ENCODE results near the gene ZCWPW1. TPM values are rescaled to one million over a fixed set of nuclear protein-coding genes. Genes with fewer than 3 reads are reported as not detected.
A peak's percentile ranks its signal among the peaks of the same experiment; 100 is the strongest.

The ZCWPW1 gene
- polyA plus RNA-seq, 2 donors: 2.2 to 2.8 TPM

- H3K36me3 ChIP-seq (ENCODE audit: control insufficient read depth in 2 of 2, insufficient read depth in 2 of 2, low read length in 1 of 2): peaks cover 0 to 22% of the 10 kb centered on the region in 2 donors
- WGBS, 2 donors: 49 to 52% methylated on average over 4 of the region's 4 CpGs
- H3K4me3 ChIP-seq (ENCODE audit: low read depth in 1 of 2, low read length in 2 of 2): no peak overlapping the region
- H3K9me3 ChIP-seq (ENCODE audit: control insufficient read depth in 2 of 2, insufficient read depth in 1 of 2, low read depth in 1 of 2, low read length in 1 of 2): no peaks in the 10 kb centered on the region
- no peak overlapping the region for H3K27ac ChIP-seq (ENCODE audit: low read depth in 2 of 2, low read length in 1 of 2)
- H3K4me1 ChIP-seq (ENCODE audit: control insufficient read depth in 2 of 2, insufficient read depth in 2 of 2, low read length in 1 of 2): peaks cover 9 to 21% of the 10 kb centered on the region in 2 donors
- H3K27me3 ChIP-seq (ENCODE audit: control insufficient read depth in 1 of 2, insufficient read depth in 2 of 2, low read length in 2 of 2): no peaks in the 10 kb centered on the region
Observed at GRCh38 chr7:100471021-100471420, 42.5 kb upstream of the ZCWPW1 start.

DNA sequence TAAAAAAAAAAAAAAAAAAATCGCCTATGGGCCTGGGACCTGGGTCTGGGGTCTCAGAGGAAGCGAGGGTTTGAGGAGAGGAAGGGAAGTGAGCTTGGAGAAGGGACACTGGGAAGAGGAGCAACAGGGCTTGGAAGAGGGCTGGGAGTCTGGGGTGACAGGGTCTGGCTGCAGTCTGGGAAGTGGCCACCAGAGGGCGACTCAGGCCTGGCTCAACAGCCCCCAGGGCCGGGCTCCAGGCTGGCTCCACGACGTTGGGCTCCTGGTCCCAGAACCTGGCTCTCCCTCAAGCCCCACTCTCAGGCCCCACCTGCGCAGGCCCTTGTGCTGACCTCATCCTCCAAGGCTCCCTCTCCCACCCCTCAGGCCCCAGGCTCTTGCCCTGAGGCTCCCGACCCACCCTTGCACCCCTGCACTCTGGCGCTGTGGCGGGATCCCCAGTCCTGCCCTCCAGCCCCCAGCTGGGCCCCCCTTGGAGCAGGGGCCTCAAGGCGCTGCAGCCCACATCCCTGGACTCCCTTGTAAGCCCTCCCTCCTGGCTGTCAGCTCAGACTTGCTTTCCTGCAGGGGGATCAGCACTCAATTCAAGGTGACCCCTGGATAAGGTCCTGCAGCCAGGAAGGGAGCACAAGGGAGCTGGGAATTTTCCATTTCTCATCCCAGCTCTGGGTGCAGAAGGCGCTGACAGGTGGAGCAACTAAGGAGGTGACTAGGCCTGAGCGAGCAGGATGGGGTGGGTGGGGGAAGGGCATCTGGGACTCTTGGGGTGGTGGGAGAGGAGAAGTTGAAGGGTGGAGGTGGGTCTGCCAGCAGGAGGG lies 40.9 kb upstream of the ZCWPW1 start:
- 34 to 36% methylated on average over 12 to 13 of the region's 13 CpGs for WGBS, 2 donors
- peak overlapping the region in 1 of 2 donors; percentile 1 for H3K27ac ChIP-seq (ENCODE audit: low read depth in 2 of 2, low read length in 1 of 2)
- no peaks in the 10 kb centered on the region for H3K27me3 ChIP-seq (ENCODE audit: control insufficient read depth in 1 of 2, insufficient read depth in 2 of 2, low read length in 2 of 2)
- H3K36me3 ChIP-seq (ENCODE audit: control insufficient read depth in 2 of 2, insufficient read depth in 2 of 2, low read length in 1 of 2): peaks cover 0 to 22% of the 10 kb centered on the region in 2 donors
- H3K4me3 ChIP-seq (ENCODE audit: low read depth in 1 of 2, low read length in 2 of 2): no peak overlapping the region
- peaks cover 3 to 16% of the 10 kb centered on the region in 2 donors for H3K4me1 ChIP-seq (ENCODE audit: control insufficient read depth in 2 of 2, insufficient read depth in 2 of 2, low read length in 1 of 2)
- H3K9me3 ChIP-seq (ENCODE audit: control insufficient read depth in 2 of 2, insufficient read depth in 1 of 2, low read depth in 1 of 2, low read length in 1 of 2): no peaks in the 10 kb centered on the region

DNA sequence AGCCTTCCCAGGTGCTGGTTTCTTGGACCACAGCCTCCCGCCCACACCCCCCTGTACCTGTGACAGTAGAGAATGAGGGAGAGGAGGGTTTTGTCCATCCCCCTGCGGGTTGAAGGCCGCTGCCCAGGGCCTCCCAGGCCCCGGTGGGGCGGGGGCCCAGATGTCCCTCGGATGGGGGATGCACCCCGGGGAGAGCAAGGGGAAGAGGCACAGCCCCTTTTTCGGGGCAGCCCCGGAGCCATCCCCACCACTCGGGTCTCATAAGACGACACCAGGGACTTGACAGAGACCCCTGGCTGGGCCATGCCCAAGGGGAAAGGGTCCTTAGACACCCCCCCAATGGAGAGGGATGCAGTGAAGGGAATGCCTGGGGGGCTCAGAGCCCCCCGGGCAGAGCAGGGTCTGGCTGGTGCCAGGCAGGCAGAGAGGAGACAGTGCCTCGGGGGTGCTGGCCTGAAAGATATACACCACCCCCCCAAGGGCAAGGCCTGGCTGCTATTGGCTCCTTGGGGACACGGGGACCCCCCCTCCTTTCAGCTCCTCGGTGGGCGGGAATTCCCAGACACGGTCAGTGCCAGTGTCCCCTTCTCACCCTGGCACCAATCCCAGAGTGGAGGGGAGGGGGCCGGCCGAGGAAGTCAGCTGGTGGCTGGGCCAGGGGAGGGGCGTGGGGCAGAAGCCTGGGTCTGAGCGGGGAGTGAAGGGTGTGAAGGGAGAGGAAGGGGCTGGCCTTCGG lies 39.3 kb upstream of the ZCWPW1 start:
- Histone ChIP-seq H3K4me1 (ENCODE audit: control insufficient read depth in 2 of 2, insufficient read depth in 2 of 2, low read length in 1 of 2) (peaks cover 3 to 18% of the 10 kb centered on the region in 2 donors), H3K36me3 (ENCODE audit: control insufficient read depth in 2 of 2, insufficient read depth in 2 of 2, low read length in 1 of 2) (peaks cover 0 to 12% of the 10 kb centered on the region in 2 donors), H3K9me3 (ENCODE audit: control insufficient read depth in 2 of 2, insufficient read depth in 1 of 2, low read depth in 1 of 2, low read length in 1 of 2) (no peaks in the 10 kb centered on the region), H3K27me3 (ENCODE audit: control insufficient read depth in 1 of 2, insufficient read depth in 2 of 2, low read length in 2 of 2) (no peaks in the 10 kb centered on the region), H3K27ac (ENCODE audit: low read depth in 2 of 2, low read length in 1 of 2) (no peak overlapping the region), H3K4me3 (ENCODE audit: low read depth in 1 of 2, low read length in 2 of 2) (no peak overlapping the region)
- WGBS, 2 donors: 68 to 69% methylated on average over 20 to 22 of the region's 22 CpGs

- no peak overlapping the region for H3K4me3 ChIP-seq (ENCODE audit: low read depth in 1 of 2, low read length in 2 of 2)
- peaks cover 0 to 10% of the 10 kb centered on the region in 2 donors for H3K36me3 ChIP-seq (ENCODE audit: control insufficient read depth in 2 of 2, insufficient read depth in 2 of 2, low read length in 1 of 2)
- 68 to 76% methylated on average over 31 to 32 of the region's 32 CpGs for WGBS, 2 donors
Observed at GRCh38 chr7:100466653-100467605, 38.4 kb upstream of the ZCWPW1 start.

GRCh38 chr7:100465702-100466311 lies 37.3 kb upstream of the ZCWPW1 start:
- 13 to 17% methylated on average over 16 to 17 of the region's 17 CpGs for WGBS, 2 donors
- peaks cover 3 to 8% of the 10 kb centered on the region in 2 donors for H3K4me1 ChIP-seq (ENCODE audit: control insufficient read depth in 2 of 2, insufficient read depth in 2 of 2, low read length in 1 of 2)
- no peak overlapping the region for H3K4me3 ChIP-seq (ENCODE audit: low read depth in 1 of 2, low read length in 2 of 2)
- H3K27me3 ChIP-seq (ENCODE audit: control insufficient read depth in 1 of 2, insufficient read depth in 2 of 2, low read length in 2 of 2): no peaks in the 10 kb centered on the region
- peak overlapping the region in 1 of 2 donors; percentile 15 for H3K27ac ChIP-seq (ENCODE audit: low read depth in 2 of 2, low read length in 1 of 2)
- H3K9me3 ChIP-seq (ENCODE audit: control insufficient read depth in 2 of 2, insufficient read depth in 1 of 2, low read depth in 1 of 2, low read length in 1 of 2): no peaks in the 10 kb centered on the region
- peaks cover 0 to 7% of the 10 kb centered on the region in 2 donors for H3K36me3 ChIP-seq (ENCODE audit: control insufficient read depth in 2 of 2, insufficient read depth in 2 of 2, low read length in 1 of 2)

More at GRCh38 chr7:100466653-100467605, 38.4 kb upstream of the ZCWPW1 start:
- Histone ChIP-seq H3K27me3 (ENCODE audit: control insufficient read depth in 1 of 2, insufficient read depth in 2 of 2, low read length in 2 of 2) (no peaks in the 10 kb centered on the region), H3K4me1 (ENCODE audit: control insufficient read depth in 2 of 2, insufficient read depth in 2 of 2, low read length in 1 of 2) (peaks cover 3 to 10% of the 10 kb centered on the region in 2 donors), H3K27ac (ENCODE audit: low read depth in 2 of 2, low read length in 1 of 2) (peak overlapping the region in 1 of 2 donors; percentile 16), H3K9me3 (ENCODE audit: control insufficient read depth in 2 of 2, insufficient read depth in 1 of 2, low read depth in 1 of 2, low read length in 1 of 2) (no peaks in the 10 kb centered on the region)

DNA sequence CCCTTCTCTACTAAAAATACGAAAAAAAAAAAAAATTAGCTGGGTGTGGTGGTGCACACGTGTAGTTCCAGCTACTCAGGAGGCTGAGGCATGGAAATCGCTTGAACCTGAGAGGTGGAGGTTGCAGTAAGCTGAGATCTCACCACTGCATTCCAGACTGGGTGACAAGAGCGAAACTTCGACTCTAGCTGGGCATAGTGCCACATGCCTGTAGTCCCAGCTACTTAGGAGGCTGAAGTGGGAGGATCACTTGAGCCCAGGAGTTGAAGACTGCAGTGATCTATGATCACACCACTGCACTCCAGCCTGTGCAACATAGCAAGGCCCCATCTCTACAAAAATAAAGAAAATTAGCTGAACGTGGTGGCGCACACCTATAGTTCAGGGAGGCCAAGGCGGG lies 36.8 kb upstream of the ZCWPW1 start:
- Histone ChIP-seq H3K27me3 (ENCODE audit: control insufficient read depth in 1 of 2, insufficient read depth in 2 of 2, low read length in 2 of 2) (no peaks in the 10 kb centered on the region), H3K4me3 (ENCODE audit: low read depth in 1 of 2, low read length in 2 of 2) (no peak overlapping the region), H3K4me1 (ENCODE audit: control insufficient read depth in 2 of 2, insufficient read depth in 2 of 2, low read length in 1 of 2) (peaks cover 3 to 6% of the 10 kb centered on the region in 2 donors), H3K27ac (ENCODE audit: low read depth in 2 of 2, low read length in 1 of 2) (no peak overlapping the region), H3K36me3 (ENCODE audit: control insufficient read depth in 2 of 2, insufficient read depth in 2 of 2, low read length in 1 of 2) (peaks cover 0 to 6% of the 10 kb centered on the region in 2 donors), H3K9me3 (ENCODE audit: control insufficient read depth in 2 of 2, insufficient read depth in 1 of 2, low read depth in 1 of 2, low read length in 1 of 2) (no peaks in the 10 kb centered on the region)
- 69 to 77% methylated on average over 8 of the region's 8 CpGs for WGBS, 2 donors

- H3K9me3 ChIP-seq (ENCODE audit: control insufficient read depth in 2 of 2, insufficient read depth in 1 of 2, low read depth in 1 of 2, low read length in 1 of 2): no peaks in the 10 kb centered on the region
- peaks cover 3 to 6% of the 10 kb centered on the region in 2 donors for H3K4me1 ChIP-seq (ENCODE audit: control insufficient read depth in 2 of 2, insufficient read depth in 2 of 2, low read length in 1 of 2)
- no peak overlapping the region for H3K27ac ChIP-seq (ENCODE audit: low read depth in 2 of 2, low read length in 1 of 2)
- H3K4me3 ChIP-seq (ENCODE audit: low read depth in 1 of 2, low read length in 2 of 2): no peak overlapping the region
- H3K36me3 ChIP-seq (ENCODE audit: control insufficient read depth in 2 of 2, insufficient read depth in 2 of 2, low read length in 1 of 2): peaks cover 0 to 6% of the 10 kb centered on the region in 2 donors
- H3K27me3 ChIP-seq (ENCODE audit: control insufficient read depth in 1 of 2, insufficient read depth in 2 of 2, low read length in 2 of 2): no peaks in the 10 kb centered on the region
- 95% methylated on average over 2 of the region's 2 CpGs for WGBS, 2 donors
Observed at GRCh38 chr7:100464791-100465190, 36.3 kb upstream of the ZCWPW1 start.

DNA sequence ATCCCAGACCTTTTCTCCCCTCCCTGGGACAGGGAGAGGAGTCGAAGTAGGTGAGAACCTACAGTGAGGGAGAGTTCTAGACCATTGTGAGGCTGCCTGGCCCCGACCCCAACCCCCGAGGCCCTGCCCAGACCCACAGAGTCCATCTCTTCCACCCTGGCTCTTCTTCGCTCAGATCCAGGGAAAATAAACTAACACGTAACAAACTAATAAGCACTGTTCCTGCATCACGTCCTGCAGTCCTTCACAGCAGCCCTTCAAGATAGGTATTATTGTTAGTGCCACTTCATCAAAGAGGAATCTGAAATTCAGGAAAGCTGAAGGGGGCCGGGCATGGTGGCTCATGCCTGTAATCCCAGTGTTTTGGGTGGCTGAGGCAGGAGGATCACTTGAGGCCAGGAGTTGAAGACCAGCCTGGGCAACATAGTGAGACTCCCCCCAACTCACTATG lies 35.7 kb upstream of the ZCWPW1 start, which contains the start of gene SPACDR:
TSS of gene SPACDR (minus strand) at position 51 of the 451 bp plus-strand sequence. CDS start 235 bp downstream, outside the sequence.
- 89% methylated on average over 7 of the region's 7 CpGs for WGBS, 2 donors
- Histone ChIP-seq H3K4me1 (ENCODE audit: control insufficient read depth in 2 of 2, insufficient read depth in 2 of 2, low read length in 1 of 2) (peaks cover 0 to 3% of the 10 kb centered on the region in 2 donors), H3K4me3 (ENCODE audit: low read depth in 1 of 2, low read length in 2 of 2) (no peak within 1 kb of the TSS), H3K27me3 (ENCODE audit: control insufficient read depth in 1 of 2, insufficient read depth in 2 of 2, low read length in 2 of 2) (no peaks in the 10 kb centered on the region), H3K27ac (ENCODE audit: low read depth in 2 of 2, low read length in 1 of 2) (peak within 1 kb of the TSS in 1 of 2 donors; percentile 53), H3K36me3 (ENCODE audit: control insufficient read depth in 2 of 2, insufficient read depth in 2 of 2, low read length in 1 of 2) (peaks cover 0 to 6% of the 10 kb centered on the region in 2 donors), H3K9me3 (ENCODE audit: control insufficient read depth in 2 of 2, insufficient read depth in 1 of 2, low read depth in 1 of 2, low read length in 1 of 2) (no peaks in the 10 kb centered on the region)
